ENCODE data around the gene TMEM260. TPM values are rescaled to one million over a fixed set of nuclear protein-coding genes. Genes with fewer than 3 reads are reported as not detected.

The TMEM260 gene
- 24.3 TPM for total RNA-seq
- 8.8 TPM for polyA plus RNA-seq (ENCODE audit: insufficient read depth, low read depth, low replicate concordance)
- long read RNA-seq, donor 1, full-length matches to known transcripts, result 1 of 1 reads
- long read RNA-seq, donor 1, partial matches to known transcripts, result 0 of 1 reads
- long read RNA-seq, donor 1, other reads (novel, unspliced or antisense), result 0 of 1 reads
- long read RNA-seq, donor 2, full-length matches to known transcripts, result 3 of 3 reads
- long read RNA-seq, donor 2, partial matches to known transcripts, result 0 of 3 reads
- long read RNA-seq, donor 2, other reads (novel, unspliced or antisense), result 0 of 3 reads
- long read RNA-seq, donor 3, full-length matches to known transcripts, result 2 of 2 reads
- long read RNA-seq, donor 3, partial matches to known transcripts, result 0 of 2 reads
- long read RNA-seq, donor 3, other reads (novel, unspliced or antisense), result 0 of 2 reads
- long read RNA-seq, donor 4, partial matches to known transcripts, result 5 of 5 reads
- long read RNA-seq, donor 4, other reads (novel, unspliced or antisense), result 0 of 5 reads
- long read RNA-seq, donor 5, result 0 reads
- long read RNA-seq, donor 6, full-length matches to known transcripts, result 3 of 3 reads
- long read RNA-seq, donor 6, partial matches to known transcripts, result 0 of 3 reads
- long read RNA-seq, donor 6, other reads (novel, unspliced or antisense), result 0 of 3 reads
- long read RNA-seq, donor 7, full-length matches to known transcripts, result 5 of 14 reads
- long read RNA-seq, donor 7, partial matches to known transcripts, result 0 of 14 reads
- long read RNA-seq, donor 7, other reads (novel, unspliced or antisense), result 9 of 14 reads
- long read RNA-seq, donor 8, full-length matches to known transcripts, result 2 of 2 reads
- long read RNA-seq, donor 8, partial matches to known transcripts, result 0 of 2 reads
- long read RNA-seq, donor 8, other reads (novel, unspliced or antisense), result 0 of 2 reads
- long read RNA-seq, donor 9, result 0 reads
- long read RNA-seq, donor 10, full-length matches to known transcripts, result 2 of 2 reads
- long read RNA-seq, donor 10, partial matches to known transcripts, result 0 of 2 reads
- long read RNA-seq, donor 10, other reads (novel, unspliced or antisense), result 0 of 2 reads

DNA sequence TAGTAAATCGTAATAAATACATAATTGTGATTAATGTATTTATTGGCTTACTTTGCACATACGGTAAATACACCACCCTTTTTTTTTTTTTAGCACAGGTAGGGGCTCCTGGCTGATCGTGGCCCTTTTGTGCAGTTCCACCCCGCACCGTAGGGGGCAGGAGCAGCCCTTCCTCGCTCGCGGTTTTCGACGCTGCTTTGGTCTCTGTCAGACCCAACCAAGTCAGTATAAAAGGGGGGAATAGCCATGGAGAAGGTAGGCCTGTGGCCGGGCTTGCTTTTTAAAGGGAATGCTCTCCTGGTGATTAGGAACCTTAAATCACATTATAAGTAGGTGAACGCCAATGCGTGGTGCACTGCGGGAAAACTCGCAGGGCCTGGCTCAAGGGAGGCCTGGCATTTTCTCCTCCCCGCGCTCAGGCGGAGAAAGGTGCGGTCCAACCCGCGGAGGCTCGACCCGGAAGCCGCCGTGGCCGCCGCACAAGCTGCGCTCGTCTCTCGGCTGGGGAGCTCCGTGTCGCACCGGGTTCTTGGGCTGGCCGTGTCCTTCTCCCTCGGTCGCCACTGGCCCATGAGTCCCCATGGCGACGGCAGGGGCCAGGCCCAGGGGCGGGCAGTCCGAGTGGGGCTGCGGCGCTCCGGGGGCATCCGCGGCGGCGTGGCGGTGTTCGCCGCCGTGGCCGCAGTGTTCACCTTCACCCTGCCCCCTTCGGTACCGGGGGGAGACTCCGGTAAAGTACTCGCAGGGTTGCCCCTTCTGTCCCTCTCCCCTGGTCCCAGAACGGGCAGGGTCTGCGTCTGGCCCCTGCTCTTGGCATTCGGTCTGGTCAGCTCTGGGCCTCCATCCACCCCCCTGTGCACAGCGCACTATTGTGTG is at the start of gene TMEM260:
Gene TMEM260, plus strand, starts transcription at position 454 of the 876 bp plus-strand sequence. Its CDS starts 117 bp downstream, at position 571.
- no peaks in the 10 kb centered on the region for H3K36me3 ChIP-seq (ENCODE audit: control insufficient read depth in 2 of 3, insufficient read depth in 3 of 3, low read length in 3 of 3)
- peak; percentile 72 for FAIRE-seq
- intact Hi-C loops (cut with DNase I), result no loop called here
- H3K9me3 ChIP-seq (ENCODE audit: control insufficient read depth in 2 of 3, insufficient read depth in 1 of 3, low read length in 3 of 3), result no peaks in the 10 kb centered on the region
- DNase-seq, result peak; percentile 92 to 95 (median 93)
- TF ChIP-seq, protein P1, sequence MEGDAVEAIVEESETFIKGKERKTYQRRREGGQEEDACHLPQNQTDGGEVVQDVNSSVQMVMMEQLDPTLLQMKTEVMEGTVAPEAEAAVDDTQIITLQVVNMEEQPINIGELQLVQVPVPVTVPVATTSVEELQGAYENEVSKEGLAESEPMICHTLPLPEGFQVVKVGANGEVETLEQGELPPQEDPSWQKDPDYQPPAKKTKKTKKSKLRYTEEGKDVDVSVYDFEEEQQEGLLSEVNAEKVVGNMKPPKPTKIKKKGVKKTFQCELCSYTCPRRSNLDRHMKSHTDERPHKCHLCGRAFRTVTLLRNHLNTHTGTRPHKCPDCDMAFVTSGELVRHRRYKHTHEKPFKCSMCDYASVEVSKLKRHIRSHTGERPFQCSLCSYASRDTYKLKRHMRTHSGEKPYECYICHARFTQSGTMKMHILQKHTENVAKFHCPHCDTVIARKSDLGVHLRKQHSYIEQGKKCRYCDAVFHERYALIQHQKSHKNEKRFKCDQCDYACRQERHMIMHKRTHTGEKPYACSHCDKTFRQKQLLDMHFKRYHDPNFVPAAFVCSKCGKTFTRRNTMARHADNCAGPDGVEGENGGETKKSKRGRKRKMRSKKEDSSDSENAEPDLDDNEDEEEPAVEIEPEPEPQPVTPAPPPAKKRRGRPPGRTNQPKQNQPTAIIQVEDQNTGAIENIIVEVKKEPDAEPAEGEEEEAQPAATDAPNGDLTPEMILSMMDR (IDR thresholded peaks at IDR 0.05; ENCODE audit: borderline replicate concordance, extremely low read depth, insufficient read depth), result peak; percentile 78
- peak within 1 kb of the TSS; percentile 89 to 91 (median 90) for H3K4me3 ChIP-seq (ENCODE audit: low read length in 3 of 3)
- peaks cover 6 to 16% (median 11%) of the 10 kb centered on the region in 3 donors for H3K4me1 ChIP-seq (ENCODE audit: control insufficient read depth in 2 of 3, insufficient read depth in 2 of 3, low read depth in 1 of 3, low read length in 3 of 3)
- H3K27ac ChIP-seq (ENCODE audit: low read depth in 2 of 2, low read length in 2 of 2), result peak within 1 kb of the TSS; percentile 74 to 85
- no peaks in the 10 kb centered on the region for H3K27me3 ChIP-seq (ENCODE audit: control insufficient read depth, insufficient read depth, low read length)
- H3K9ac ChIP-seq (ENCODE audit: low read length in 3 of 3), result peak within 1 kb of the TSS; percentile 85 to 92 (median 88)

DNA sequence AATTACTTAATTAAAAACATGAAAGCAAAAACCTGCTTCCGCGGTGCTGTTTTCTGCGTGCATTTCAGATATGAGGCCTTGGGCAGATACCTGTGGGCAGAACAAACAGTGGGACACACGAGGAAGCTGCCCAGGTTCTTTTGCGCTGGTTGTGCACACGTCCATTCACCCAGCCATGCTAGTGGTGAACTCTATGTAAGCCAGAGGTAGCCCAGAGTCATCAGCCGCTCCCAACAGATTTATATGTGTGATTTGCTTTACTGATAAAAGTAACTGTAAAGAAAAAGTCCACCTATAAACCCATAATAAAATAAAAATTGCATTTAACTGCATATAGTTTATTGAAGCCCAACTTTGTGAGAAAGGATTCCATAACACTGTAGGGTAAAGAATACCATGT is 47.1 kb upstream of the TMEM260 start:
- FAIRE-seq (no peak), DNase-seq (no peak)
- Histone ChIP-seq H3K27ac (ENCODE audit: low read depth in 2 of 2, low read length in 2 of 2) (no peak overlapping the region), H3K9me3 (ENCODE audit: control insufficient read depth in 2 of 3, insufficient read depth in 1 of 3, low read length in 3 of 3) (no peaks in the 10 kb centered on the region), H3K4me1 (ENCODE audit: control insufficient read depth in 2 of 3, insufficient read depth in 2 of 3, low read depth in 1 of 3, low read length in 3 of 3) (no peaks in the 10 kb centered on the region), H3K9ac (ENCODE audit: low read length in 3 of 3) (no peak overlapping the region), H3K36me3 (ENCODE audit: control insufficient read depth in 2 of 3, insufficient read depth in 3 of 3, low read length in 3 of 3) (no peaks in the 10 kb centered on the region), H3K27me3 (ENCODE audit: control insufficient read depth, insufficient read depth, low read length) (no peaks in the 10 kb centered on the region), H3K4me3 (ENCODE audit: low read length in 3 of 3) (no peak overlapping the region)
- TF ChIP-seq, protein P1 (IDR thresholded peaks at IDR 0.05; ENCODE audit: borderline replicate concordance, extremely low read depth, insufficient read depth), result no peak
- intact Hi-C loops (cut with DNase I), result no loop called here

DNA sequence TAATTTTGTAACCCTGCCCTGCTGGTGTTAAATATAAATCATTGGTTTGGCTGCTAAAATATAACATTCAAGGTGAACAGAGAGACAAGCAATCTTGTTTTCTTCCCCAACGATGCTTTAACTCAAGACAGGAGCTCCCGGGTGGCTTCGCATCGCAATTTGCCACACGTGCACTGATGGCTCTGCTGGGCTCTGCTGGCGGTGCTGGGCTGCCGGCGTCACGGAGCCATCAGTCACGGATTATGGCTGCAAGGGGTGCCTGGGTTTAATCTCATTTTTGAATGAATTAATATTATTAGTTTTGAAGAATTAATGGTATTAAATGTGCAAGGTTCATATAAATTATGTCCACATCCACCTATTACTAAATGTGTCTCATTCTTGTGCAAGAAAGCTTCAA is 44.9 kb upstream of the TMEM260 start:
- Histone ChIP-seq H3K4me1 (ENCODE audit: control insufficient read depth in 2 of 3, insufficient read depth in 2 of 3, low read depth in 1 of 3, low read length in 3 of 3) (no peaks in the 10 kb centered on the region), H3K9ac (ENCODE audit: low read length in 3 of 3) (no peak overlapping the region), H3K9me3 (ENCODE audit: control insufficient read depth in 2 of 3, insufficient read depth in 1 of 3, low read length in 3 of 3) (no peaks in the 10 kb centered on the region), H3K27me3 (ENCODE audit: control insufficient read depth, insufficient read depth, low read length) (no peaks in the 10 kb centered on the region), H3K36me3 (ENCODE audit: control insufficient read depth in 2 of 3, insufficient read depth in 3 of 3, low read length in 3 of 3) (no peaks in the 10 kb centered on the region), H3K27ac (ENCODE audit: low read depth in 2 of 2, low read length in 2 of 2) (no peak overlapping the region), H3K4me3 (ENCODE audit: low read length in 3 of 3) (no peak overlapping the region)
- no peak for DNase-seq
- no peak for FAIRE-seq
- intact Hi-C loops (cut with DNase I), result no loop called here
- TF ChIP-seq, protein P1 (IDR thresholded peaks at IDR 0.05; ENCODE audit: borderline replicate concordance, extremely low read depth, insufficient read depth), result no peak

Data from kidney (tissue), 22 donors.